HG03457 (cell line): ENCODE data around the gene IFT122.
"Not testable (repeated sequence)": the region's sequence is repeated elsewhere in the genome, so short reads cannot be mapped to it uniquely, and the experiment has no call there.

Experiments used
- ATAC-seq: cut with Tn5 transposase; IDR thresholded peaks from one replicate; pipeline ENCODE4 v1.9.1; 2021; ENCODE audit warnings: moderate number of reproducible peaks; ENCODE audit not compliant: unreplicated experiment

IFT122 gene, protein sequence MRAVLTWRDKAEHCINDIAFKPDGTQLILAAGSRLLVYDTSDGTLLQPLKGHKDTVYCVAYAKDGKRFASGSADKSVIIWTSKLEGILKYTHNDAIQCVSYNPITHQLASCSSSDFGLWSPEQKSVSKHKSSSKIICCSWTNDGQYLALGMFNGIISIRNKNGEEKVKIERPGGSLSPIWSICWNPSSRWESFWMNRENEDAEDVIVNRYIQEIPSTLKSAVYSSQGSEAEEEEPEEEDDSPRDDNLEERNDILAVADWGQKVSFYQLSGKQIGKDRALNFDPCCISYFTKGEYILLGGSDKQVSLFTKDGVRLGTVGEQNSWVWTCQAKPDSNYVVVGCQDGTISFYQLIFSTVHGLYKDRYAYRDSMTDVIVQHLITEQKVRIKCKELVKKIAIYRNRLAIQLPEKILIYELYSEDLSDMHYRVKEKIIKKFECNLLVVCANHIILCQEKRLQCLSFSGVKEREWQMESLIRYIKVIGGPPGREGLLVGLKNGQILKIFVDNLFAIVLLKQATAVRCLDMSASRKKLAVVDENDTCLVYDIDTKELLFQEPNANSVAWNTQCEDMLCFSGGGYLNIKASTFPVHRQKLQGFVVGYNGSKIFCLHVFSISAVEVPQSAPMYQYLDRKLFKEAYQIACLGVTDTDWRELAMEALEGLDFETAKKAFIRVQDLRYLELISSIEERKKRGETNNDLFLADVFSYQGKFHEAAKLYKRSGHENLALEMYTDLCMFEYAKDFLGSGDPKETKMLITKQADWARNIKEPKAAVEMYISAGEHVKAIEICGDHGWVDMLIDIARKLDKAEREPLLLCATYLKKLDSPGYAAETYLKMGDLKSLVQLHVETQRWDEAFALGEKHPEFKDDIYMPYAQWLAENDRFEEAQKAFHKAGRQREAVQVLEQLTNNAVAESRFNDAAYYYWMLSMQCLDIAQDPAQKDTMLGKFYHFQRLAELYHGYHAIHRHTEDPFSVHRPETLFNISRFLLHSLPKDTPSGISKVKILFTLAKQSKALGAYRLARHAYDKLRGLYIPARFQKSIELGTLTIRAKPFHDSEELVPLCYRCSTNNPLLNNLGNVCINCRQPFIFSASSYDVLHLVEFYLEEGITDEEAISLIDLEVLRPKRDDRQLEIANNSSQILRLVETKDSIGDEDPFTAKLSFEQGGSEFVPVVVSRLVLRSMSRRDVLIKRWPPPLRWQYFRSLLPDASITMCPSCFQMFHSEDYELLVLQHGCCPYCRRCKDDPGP

DNA sequence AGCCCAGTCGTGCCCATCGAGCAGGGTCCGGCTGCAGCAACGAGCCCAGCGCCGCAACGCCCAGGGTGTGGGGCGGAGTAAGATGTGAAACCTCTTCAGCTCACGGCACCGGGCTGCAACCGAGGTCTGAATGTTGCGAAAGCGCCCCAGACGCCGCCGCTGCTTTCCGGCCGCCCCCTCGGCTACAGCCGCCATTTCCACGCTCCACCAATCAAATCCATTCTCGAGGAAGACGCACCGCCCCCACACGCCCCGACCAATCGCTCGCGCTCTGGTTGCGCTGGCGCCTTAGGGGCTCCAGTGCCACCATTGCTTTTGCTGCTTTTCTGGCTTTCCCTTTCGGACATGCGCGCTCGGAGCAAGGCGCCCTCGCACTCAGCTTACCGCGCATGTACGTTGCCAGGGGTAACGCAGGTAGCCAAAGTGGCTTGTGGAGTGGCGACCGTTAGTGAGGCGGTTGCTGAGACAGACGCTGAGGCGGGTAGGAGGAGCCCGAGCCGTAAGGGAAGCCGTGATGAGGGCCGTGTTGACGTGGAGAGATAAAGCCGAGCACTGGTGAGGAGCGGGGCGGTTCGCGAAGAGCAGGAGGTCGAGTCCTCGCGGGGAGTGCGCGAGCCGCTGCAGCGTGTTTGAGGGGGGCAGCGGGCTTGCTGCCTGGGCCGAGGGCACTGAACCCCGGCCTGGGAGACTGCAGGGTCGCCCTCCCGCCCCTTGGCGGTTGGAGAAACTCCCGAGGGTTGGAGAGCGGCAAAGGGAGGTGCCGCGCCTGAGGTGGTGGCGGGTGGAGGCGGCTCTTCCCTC is at the start of gene IFT122, which contains the start of gene MBD4:
Gene IFT122 (plus strand): TSS at position 408 of the 801 bp plus-strand sequence. CDS start 107 bp downstream, at position 515.
Gene MBD4 (minus strand): TSS at position 132 of the 801 bp plus-strand sequence. CDS start 115 bp downstream, at position 17.
- ATAC-seq: peak; percentile 79

DNA sequence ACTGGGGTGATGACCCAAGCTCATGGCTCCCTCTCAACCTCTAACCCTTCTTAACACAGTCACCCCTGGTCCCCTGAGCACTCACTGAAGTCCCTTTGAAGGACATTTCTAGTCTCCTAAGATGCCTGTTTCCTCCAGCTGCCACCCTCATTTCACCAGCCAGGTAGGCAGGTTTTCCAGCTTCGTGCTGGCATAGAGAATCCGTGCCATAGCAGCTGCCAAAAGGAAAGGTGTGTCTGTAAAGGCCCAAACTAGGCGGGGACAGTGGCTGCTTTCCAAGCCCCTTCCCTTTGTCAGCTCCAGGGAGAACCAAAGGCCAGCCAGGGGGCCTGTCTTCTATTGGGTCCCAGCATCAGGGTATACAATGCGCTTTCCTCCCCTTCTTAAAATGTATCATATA is 48.4 kb upstream of the IFT122 start:
- ATAC-seq: not testable (repeated sequence)

DNA sequence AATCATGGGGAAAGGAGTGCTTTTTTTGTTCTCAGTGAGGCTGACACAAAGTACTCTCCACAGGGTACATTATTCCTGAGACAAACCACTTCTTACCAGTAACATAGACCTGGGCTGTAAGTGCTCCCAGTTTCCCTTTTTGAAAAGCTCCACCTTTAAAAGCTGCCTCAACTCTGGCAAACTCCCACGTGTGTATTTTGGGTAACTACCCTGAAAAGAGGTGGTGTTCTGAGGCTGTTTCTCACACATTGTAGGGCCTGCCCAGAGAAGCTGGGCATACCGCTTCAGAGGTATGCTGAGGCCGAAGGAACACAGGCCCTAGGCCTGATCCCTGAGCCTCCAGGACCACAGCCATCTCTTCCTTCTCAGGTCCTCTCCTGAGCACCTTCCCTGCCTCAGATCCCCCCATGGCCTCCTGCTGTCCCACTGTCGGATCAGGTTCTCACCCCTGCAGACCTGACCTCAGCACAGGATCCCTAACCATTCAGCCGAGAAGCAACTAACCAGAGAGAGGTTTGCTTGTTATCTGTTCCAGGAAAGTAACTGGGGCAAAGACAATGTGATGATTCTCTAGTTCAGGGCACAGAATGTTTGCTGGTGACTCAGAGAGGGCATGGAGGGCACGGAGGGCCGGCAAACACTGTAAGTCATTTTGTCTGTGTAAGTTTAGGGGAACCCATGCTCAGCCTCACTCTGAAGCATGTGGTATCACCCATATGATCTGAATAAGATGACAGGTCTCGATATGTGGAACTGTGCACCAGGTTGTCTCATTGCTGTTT is 47.7 kb upstream of the IFT122 start:
- ATAC-seq: not testable (repeated sequence)

DNA sequence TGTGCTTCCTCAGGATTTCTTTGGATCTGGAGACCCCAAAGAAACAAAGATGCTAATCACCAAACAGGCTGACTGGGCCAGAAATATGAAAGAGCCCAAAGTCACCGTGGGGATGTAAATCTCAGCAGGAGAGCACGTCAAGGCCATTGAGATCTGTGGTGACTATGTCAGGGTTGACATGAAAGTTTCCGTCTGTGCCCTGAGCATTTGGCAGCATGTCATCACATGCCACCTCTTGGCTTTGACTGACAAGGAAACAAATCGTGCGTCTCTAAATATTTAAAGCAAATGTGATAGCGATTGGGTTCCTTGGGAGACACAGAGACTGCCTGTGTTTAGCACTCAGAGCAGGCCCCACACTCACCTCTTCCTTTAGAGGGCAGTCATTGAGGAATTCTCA is 46.8 kb upstream of the IFT122 start:
- no peak for ATAC-seq

DNA sequence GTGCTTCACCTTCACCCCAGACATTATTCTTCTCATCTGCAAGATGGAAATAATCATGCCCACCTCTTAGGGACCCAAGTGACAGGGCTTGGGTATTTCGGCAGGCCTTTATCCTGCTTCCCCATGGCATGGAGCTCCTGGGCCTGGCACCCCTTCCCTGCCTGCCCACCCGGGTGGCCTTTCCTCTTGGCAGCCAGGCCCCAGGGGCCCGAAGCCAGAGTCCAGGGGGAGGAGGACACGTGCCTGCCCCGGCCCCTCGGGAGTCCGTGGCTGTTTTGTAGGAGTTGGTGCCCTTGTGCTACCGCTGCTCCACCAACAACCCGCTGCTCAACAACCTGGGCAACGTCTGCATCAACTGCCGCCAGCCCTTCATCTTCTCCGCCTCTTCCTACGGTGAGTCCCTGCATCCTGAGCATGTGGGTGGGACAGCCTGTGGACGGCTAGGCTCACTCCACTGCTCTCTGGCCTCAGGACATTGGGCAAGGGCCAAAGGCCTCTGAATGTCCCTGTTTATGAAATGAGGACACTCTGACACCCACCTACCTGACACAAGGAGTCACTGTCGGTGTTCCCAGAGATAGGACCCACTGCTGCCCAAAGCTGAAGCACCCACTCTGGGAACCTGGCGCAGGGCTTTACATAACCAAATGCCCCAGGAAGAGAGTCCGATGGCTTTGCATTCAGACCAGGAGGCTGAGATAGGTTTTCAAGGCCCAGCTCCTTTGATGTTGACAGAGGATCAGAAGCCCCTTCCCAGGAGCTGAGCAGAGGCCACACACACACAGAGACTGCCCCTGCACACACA is 46.1 kb upstream of the IFT122 start:
- not testable (repeated sequence) for ATAC-seq

DNA sequence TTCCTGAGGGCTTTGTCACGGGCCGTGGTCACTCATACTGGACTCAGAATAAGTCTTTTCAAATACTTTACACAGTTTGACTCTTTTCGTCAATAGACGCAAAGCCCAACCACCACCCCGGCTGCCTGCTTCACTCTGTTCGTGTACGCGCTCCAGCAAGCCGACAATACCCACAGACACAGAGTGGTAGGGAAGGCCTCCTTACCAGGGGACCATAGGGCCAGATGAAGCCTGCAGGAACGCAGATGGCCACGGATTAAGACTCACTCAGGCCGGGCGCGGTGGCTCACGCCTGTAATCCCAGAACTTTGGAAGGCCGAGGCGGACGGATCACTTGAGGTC is 41.2 kb upstream of the IFT122 start:
- ATAC-seq: no peak

DNA sequence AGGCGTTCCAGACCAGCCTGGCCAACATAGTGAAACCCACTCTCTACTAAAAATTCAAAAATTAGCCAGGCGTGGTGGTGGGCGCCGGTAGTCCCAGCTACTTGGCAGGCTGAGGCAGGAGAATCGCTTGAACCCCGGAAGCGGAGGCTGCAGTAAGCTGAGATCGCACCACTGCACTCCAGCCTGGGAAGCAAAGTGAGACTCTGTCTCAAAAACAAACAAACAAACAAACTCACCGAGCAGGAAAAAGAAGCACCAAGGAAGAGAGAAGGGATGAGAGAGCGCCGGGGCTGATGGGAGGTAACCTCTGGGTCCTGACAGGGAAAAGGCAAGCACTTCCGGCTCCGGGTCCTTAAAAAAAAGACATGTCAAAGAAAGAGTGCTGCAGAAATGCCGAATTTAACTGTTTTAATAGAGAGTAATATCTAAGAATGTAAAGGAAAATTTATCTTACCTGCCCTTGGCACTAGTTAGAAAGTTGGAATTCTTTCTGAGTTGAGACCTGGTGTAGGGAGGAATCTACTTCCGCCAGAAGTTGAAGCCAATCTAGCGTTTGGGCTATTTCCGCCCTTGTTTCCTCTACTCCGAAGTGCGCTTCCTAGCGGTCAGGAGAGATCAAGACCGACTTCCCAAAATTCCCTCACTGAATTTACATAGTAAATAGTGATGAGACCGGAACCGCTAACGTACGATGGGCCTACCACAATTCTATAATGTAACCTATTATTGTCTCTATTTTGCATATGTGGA is 40.7 kb upstream of the IFT122 start:
- ATAC-seq: peak; percentile 55

DNA sequence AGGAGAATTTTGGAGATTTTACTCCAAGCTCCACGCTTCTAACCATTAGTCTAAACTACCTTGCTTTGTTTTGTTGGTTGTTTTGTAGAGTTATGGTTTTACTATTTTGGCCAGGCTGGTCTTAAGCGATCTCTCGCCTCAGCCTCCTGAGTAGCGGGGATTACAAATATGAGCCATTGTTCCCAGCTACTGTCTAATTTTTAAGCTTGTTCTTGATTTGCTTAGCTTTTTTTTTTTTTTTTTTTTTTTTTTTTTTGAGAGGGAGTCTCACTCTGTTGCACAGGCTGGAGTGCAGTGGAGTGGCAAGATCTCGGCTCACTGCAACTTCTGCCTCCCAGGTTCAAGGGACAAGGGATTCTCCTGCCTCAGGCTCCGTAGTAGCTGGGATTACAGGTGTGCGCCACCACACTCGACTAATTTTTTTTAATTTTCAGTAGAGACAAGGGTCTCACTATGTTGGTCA is 40.1 kb upstream of the IFT122 start:
- ATAC-seq: no peak

DNA sequence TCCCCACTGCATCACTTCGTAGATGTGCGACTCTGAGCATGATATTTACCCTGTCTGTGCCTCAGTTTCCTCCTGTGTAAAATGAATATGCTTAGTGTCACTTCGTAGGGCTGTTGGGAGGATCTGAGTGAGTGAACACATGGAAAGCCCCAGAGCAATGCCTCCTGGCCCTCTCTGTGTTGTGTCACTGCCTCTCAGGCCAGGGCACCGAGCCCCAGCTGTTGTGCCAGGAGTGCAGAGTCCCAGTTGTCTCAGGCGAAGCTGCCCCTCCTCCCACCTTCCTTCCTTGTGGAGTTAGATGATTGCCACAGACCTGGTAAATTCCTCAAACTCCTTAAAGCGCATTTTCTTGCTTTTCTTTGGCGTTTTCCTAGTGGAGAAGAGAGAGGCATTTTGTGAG is 37.8 kb upstream of the IFT122 start:
- ATAC-seq: no peak

DNA sequence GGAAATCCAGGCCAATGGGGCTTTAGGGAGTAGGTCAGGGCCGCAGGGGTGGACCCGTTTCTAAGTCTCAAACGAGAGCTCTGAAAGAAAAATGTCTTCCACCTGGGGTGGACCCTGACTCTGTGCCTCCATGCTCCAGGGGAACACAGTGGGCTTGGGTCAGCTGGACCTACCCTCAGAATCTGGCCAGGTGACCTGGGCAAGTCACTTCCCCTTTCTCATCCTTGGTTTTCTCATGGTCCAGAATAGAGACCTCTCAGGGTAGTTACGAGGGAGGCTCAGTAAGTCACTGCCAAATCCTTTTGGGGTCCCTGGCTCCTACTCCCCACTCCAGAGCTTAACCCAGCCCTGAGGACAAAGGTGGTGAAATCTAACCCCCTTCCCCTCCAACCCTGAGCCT is 37.4 kb upstream of the IFT122 start:
- no peak for ATAC-seq

DNA sequence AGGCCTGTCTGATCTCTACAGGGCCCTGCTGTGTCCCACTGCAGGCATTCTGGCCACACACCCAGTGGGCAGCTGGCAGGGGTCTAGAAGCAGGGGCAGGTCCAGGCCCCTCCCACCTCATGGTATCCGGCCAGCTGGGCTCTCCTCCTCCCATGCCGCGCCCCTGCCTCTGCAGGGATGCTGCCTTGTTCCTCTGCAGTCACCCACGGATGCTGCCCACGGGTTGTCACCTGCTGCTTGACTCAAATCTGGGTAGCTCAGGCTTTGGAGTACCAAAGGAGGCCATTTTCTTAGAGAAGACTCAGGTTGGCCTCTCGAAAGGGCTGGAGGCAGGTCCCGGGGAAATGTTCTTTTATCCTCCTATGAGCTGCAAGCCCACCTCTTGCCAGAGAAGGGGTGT is 36.6 kb upstream of the IFT122 start:
- no peak for ATAC-seq

DNA sequence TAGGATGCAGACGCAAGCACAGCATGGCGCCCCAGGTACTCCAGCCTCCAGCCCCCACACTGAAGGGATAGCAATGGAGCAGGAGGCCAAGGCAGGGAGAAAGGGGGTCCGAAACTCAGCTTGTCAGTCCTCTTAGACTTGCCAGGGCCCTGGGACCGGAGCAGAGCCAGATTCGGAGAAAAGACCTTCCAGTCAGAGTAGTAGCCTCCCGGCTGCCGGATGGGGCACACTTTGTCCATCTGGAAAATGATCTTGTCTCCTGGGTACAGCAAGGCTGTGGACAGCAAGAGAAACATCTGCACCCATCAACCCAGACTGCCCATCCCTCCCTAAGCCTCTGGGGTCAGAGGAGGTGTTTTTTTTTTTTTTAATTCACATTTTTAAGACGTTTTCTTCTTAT is 35.9 kb upstream of the IFT122 start:
- ATAC-seq: no peak

DNA sequence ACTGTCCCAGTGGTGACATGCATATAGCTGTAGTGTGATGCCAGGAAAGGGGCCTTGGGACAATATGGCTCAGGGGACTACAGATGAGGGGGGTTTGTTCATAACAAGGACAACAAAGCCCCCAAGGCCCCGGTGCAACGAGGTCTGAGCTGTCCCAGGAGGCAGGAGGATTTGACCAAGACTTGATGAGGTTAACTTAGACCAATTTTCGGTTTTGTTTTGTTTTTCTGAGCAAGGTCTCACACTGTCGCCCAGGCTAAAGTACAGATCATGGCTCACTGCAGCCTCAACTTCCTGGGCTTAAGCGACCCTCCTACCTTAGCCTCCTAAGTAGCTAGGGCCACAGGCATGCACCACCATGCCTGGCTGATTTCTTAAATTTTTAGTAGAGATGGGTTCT is 35.4 kb upstream of the IFT122 start:
- no peak for ATAC-seq

DNA sequence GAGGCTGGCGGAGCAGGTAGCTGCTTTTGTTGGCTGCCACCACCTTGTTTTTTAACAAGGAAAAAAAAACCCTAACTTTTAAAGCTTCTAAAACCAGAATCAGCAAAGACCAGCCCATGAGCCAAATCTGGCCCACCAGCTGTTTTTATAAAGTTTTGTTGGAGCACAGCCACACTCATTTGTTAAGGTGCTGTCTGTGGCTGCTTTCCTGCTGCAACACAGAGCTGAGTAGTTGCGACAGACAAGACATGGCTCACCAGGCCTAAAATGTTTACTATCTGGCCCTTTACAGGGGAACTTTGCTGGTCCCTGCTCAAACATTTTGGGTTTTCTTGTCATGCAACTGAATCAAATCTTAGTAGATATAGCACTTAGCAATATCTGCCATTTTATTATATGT is 30.5 kb upstream of the IFT122 start:
- ATAC-seq: no peak

DNA sequence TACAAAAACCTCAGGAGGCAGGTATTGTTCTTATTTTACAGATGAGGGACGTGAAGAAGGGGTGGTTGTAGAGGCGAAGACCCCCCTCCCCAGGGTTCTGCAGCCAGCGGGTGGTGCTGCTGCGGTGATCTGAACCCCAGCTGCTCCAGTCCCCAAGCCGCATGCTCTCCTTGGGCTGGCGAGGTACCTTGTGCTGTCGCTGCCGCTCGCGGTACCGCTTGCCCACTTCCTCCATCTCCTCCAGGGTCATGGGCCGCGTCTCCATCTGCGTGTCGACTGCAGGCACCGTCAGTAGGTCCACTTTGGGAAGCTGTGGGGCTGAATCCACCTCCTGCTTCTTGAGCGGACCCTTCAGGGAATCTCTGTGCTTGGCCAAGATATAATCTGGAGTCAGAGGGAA is 29.1 kb upstream of the IFT122 start:
- ATAC-seq: no peak

DNA sequence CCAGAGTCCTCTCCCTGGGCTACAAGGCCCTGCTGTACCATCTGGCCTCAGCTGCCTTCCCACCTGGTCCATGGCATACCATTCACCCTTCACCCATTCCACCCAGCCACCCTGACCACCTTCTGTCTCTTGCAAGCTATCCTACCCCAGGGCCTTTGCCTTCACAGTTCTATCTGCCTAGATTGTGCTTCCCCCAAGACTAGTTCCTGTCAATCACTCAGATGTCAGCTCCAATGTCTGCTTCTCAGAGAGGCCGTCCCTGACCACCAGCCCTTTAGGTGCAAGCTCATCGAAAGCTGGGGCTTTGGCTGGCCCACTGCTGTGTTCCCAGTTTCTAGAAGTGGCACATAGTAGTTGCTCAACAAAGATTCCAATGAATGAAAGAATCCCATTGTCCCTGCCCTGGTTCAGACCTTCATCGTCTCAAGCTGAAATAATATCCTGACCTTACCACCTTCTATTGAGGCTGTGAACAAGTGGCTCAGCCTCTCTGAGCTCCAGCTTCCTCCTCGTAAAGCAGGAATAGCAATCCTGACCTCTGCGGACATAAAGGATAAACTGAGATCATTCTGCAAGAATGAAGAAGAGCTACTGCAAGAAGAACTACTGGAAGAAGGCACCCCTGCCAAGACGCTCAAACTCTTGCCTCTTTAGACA is 27.4 kb upstream of the IFT122 start:
- no peak for ATAC-seq

DNA sequence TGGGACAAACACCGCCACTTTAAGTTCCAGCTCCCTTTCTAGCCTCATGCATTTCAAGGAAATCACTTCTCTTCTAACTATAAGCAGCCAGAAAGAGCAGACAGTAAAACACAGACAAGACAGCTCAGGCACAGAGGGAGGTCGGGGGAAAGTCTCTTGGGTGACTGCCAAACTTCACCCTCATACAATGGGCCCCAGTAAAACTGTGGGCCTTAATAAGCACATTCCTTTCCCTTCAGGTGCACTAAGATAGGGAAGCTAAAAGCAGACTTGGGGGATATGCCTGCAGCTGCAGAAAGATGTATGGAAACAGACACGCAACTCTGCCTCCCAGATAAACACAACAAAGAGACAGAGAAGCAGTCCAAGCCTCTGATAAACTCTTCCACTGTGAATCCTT is 26.8 kb upstream of the IFT122 start:
- not testable (repeated sequence) for ATAC-seq
